ENCODE data around the gene ACCS.

ACCS gene, protein sequence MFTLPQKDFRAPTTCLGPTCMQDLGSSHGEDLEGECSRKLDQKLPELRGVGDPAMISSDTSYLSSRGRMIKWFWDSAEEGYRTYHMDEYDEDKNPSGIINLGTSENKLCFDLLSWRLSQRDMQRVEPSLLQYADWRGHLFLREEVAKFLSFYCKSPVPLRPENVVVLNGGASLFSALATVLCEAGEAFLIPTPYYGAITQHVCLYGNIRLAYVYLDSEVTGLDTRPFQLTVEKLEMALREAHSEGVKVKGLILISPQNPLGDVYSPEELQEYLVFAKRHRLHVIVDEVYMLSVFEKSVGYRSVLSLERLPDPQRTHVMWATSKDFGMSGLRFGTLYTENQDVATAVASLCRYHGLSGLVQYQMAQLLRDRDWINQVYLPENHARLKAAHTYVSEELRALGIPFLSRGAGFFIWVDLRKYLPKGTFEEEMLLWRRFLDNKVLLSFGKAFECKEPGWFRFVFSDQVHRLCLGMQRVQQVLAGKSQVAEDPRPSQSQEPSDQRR

DNA sequence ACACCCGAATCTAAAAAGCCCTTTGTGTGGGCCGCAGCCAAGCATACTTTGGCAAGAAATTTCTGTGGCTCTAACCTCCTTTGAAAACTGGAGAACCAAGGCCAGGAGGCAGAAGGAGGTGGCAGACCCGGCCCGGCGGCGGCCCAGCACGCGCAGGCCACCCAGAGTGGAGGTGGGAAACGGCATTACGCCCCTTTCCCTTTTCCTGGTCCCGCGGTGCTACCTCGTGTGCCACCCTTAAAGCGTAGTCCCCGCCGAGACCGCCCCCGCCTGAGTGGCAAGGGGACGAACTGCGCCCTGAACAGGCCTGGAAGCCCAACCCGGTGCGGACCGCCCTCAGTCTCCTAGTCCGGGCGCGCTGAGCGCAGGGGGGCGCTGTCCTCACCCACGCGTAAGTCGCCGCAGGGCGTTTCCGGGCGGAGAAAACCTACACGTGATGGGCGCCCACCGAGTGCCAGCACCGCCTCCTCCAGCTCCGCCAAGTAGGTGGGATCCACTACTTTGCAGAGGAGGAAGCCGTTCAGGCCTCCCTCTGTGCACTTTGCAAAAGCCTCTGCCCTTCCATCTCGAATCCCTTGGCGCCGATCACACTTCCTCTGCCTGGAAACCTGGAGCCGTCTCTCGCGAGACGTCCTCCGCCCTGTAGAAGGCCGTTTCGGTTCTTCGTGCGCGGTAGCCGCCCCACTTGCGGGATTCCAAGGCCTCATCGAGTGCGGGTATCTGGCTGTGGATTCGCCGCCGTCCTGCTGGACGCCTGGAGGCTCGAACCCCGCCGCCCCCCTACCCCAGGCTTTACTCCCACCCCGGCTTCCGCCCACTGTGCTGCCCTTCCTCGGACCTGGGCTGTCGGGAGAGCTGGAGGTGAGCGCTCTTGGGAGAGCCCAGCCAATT is at the start of gene ACCS:
ACCS (plus strand) TSS at position 430 of the 891 bp plus-strand sequence. CDS start 1,358 bp downstream, outside the sequence.
- in situ Hi-C loops (cut with MboI; ENCODE audit: low sequenced_read_pairs): no loop called here
- Histone ChIP-seq H3K27me3 (ENCODE audit: low read depth) (no peaks in the 10 kb centered on the region), H3K36me3 (replicated peaks) (no peaks in the 10 kb centered on the region; the same call in 1 of the 2 replicates), H3K9me3 (no peaks in the 10 kb centered on the region), H3K4me3 (peak within 1 kb of the TSS; percentile 51), H3K4me1 (peaks cover 9% of the 10 kb centered on the region)
- peak; percentile 84 to 95 for DNase-seq (ENCODE audit: low spot score in 2 of 2)

DNA sequence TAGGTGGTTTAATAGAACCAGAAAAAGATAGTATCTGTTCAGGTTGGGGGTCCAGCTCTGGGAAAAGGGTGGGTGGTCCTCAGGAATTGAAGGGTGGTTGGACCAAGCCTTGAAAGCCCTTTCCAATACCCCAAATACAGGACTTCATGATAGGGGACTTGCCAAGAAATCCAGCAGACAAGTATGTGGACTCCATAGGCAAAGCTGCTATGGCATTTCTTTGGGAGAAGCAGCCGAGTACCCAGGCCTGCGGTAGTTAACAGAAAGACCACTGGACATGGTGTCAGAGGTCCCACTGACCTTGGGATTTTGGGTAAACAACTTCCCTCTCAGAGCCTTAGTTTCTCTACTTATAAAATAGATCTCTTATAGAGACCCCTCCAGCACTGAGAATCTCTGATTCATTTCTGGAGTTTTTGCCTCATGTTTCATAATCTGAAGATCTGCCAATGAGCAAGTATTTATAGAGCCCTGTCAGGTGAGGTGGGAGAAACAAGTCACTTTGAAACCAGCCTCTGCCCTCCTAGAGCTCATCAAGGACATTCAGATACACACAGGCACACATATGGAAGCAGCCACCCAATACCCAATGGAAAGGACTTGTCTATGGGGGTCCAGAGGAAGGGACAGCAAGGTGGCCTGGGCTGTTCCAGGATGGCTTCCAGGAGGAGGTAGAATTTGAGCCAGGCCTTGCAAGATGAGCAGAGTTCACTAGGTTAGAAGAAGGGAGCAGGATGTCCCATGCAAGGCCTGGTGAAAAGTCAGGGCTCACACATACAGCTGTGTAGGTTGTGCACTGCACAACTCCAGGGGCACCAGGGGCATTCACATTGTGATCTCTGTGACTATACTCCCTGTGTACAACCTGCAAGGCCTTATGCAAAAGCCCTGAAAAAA is 49.3 kb upstream of the ACCS start:
- H3K4me1 ChIP-seq: no peaks in the 10 kb centered on the region
- H3K27me3 ChIP-seq (ENCODE audit: low read depth): peaks cover 14% of the 10 kb centered on the region; the same call in 1 of the 2 replicates
- no peak for DNase-seq (ENCODE audit: low spot score in 2 of 2)
- no peaks in the 10 kb centered on the region for H3K36me3 ChIP-seq (replicated peaks)
- no peaks in the 10 kb centered on the region for H3K9me3 ChIP-seq
- in situ Hi-C loops (cut with MboI; ENCODE audit: low sequenced_read_pairs): no loop called here
- H3K4me3 ChIP-seq: no peak overlapping the region

DNA sequence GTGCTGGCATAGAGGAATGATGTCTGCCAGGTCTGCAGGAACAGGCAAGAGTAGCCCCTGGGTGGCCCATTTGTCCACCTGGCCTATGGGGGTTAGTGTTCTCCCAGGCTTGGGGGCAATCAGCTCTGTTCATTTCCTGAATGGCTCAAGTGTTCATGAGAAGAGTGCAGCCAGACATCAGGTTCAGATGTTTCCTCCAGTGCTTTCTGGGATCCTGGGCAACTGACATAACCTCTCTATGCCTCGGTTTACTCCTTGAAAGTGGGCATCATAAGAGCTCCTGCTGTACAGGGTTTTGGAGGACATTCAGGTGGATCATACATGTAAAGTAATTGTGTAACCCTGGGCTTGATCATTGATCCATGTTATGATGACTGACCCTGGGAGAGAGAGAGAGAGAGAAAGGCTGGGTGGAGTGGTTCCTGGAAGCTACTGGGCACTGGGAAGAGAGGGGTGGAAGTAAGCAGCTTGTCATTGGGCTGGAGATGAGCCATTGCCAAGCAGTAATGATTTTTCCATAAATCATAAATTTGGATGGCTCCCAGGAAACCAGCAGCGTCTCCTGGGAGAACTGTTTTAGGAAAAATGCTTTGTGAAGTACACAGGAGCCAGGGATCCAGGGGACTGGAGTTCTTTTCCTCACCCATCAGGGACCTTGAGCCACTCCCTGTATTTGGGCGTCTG is 48.5 kb upstream of the ACCS start:
- no peak overlapping the region for H3K4me3 ChIP-seq
- in situ Hi-C loops (cut with MboI; ENCODE audit: low sequenced_read_pairs): no loop called here
- peaks cover 12% of the 10 kb centered on the region; the same call in 1 of the 2 replicates for H3K27me3 ChIP-seq (ENCODE audit: low read depth)
- no peak for DNase-seq (ENCODE audit: low spot score in 2 of 2)
- H3K4me1 ChIP-seq: no peaks in the 10 kb centered on the region
- H3K36me3 ChIP-seq (replicated peaks): no peaks in the 10 kb centered on the region
- H3K9me3 ChIP-seq: no peaks in the 10 kb centered on the region

DNA sequence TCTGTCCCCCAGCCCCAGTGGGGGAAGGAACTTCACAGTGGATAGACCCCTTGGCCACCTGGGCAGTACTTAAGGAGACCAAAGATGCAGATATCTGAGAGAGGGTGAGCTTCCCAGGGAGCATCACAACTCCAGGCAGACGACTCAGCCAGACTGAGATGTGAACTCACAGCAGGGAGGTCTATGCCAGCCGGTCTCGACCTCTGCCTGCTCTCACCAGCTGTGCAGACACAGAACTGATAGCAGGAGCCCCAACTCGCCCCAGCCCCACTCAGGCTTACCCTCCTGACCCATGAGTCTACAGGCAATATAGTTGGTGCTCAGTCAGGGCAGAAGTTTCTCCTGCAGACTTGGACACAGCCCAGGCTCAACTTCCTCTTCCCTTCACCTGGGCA is 47.9 kb upstream of the ACCS start:
- no peak for DNase-seq (ENCODE audit: low spot score in 2 of 2)
- H3K36me3 ChIP-seq (replicated peaks): no peaks in the 10 kb centered on the region
- in situ Hi-C loops (cut with MboI; ENCODE audit: low sequenced_read_pairs): no loop called here

DNA sequence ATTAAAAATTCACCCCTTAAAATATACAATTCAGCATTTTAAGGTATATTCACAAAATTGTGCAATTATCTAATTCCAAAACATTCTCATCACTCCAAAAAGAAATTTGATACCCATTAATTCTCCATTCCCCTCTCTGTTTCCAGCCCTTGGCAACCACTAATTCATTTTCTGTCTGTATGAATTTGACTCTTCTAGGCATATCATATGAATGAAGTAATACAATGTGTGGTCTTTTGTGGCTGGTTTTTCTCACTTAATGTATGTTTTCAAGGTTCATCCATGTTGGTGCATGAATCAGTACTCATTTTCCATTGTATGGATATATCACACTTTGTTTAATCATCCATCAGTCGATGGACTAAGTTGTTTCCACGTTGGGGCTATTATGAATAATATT is 47.2 kb upstream of the ACCS start:
- Histone ChIP-seq H3K4me3 (no peak overlapping the region), H3K36me3 (replicated peaks) (no peaks in the 10 kb centered on the region), H3K9me3 (peaks cover under 1% of the 10 kb centered on the region; the same call in 1 of the 2 replicates), H3K27me3 (ENCODE audit: low read depth) (peaks cover 12% of the 10 kb centered on the region; the same call in 1 of the 2 replicates), H3K4me1 (no peaks in the 10 kb centered on the region)
- in situ Hi-C loops (cut with MboI; ENCODE audit: low sequenced_read_pairs): no loop called here
- no peak for DNase-seq (ENCODE audit: low spot score in 2 of 2)

More for the DNA sequence above, 47.9 kb upstream of the ACCS start:
- Histone ChIP-seq H3K4me1 (no peaks in the 10 kb centered on the region), H3K27me3 (ENCODE audit: low read depth) (peaks cover 12% of the 10 kb centered on the region; the same call in 1 of the 2 replicates), H3K9me3 (no peaks in the 10 kb centered on the region), H3K4me3 (no peak overlapping the region)

DNA sequence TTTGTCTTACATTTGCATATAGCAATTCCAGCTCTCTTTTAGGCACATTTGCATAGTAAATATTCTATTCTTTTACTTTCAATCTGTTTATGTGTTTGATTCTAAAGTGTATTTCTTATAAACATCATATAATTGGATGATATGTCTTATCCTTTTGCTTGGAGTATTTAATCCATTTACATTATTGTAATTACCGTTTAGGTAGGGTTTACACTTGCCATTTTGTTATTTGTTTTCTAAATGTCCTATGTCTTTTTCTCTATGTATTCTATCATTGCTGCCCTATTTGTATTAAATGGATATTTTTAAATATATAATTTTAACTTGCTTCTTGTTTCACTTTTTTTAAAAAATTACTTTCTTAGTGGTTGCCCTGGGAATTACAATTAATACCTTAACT is 41.1 kb upstream of the ACCS start:
- Histone ChIP-seq H3K9me3 (peaks cover 2% of the 10 kb centered on the region; the same call in 1 of the 2 replicates), H3K4me1 (no peaks in the 10 kb centered on the region), H3K36me3 (replicated peaks) (no peaks in the 10 kb centered on the region), H3K27me3 (ENCODE audit: low read depth) (peaks cover under 1% of the 10 kb centered on the region), H3K4me3 (no peak overlapping the region)
- DNase-seq (ENCODE audit: low spot score in 2 of 2): no peak
- in situ Hi-C loops (cut with MboI; ENCODE audit: low sequenced_read_pairs): no loop called here

DNA sequence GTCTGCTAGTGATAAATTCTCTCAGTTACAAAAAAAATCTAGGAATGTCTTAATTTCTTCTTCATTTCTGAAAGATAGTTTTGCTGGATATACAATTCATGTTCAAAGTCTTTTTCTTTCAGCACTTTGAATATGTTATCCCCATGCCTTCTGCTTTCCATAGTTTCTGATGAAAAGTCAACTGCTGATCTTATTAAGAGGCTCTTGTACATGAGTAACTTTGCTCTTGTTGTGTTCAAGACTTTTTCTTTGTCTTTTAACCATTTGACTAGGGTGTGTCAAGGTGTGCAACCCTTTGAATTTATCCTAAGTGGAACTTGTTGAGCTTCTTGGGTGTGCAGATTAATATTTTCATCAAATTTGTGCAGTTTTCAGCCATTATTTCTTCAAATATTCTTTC is 40.3 kb upstream of the ACCS start:
- in situ Hi-C loops (cut with MboI; ENCODE audit: low sequenced_read_pairs): no loop called here
- Histone ChIP-seq H3K4me3 (no peak overlapping the region), H3K36me3 (replicated peaks) (no peaks in the 10 kb centered on the region), H3K27me3 (ENCODE audit: low read depth) (no peaks in the 10 kb centered on the region; the same call in none of the 2 replicates), H3K9me3 (peaks cover 2% of the 10 kb centered on the region; the same call in 1 of the 2 replicates), H3K4me1 (no peaks in the 10 kb centered on the region)
- DNase-seq (ENCODE audit: low spot score in 2 of 2): no peak

DNA sequence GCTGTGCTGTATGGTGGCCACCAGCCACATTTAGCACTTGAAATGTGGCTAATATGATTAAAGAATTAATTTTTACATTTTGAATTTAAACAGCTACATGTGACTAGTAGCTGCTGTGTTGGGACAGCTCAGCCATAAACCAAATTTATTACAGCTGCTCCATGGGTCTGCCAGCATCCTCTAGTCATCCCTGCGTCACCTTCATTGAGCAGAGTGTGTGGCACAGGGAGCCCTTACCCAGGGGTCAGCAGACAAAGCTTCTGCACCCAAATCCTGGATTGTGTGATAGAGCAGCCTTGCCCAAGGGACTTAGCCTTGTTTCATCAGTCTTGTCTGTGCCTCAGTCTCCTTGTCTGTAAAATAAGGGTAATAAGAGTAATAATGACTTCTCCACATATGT is 37.7 kb upstream of the ACCS start:
- Histone ChIP-seq H3K4me3 (no peak overlapping the region), H3K36me3 (replicated peaks) (no peaks in the 10 kb centered on the region), H3K4me1 (no peaks in the 10 kb centered on the region), H3K27me3 (ENCODE audit: low read depth) (no peaks in the 10 kb centered on the region; the same call in none of the 2 replicates), H3K9me3 (peaks cover 2% of the 10 kb centered on the region; the same call in 1 of the 2 replicates)
- in situ Hi-C loops (cut with MboI; ENCODE audit: low sequenced_read_pairs): no loop called here
- DNase-seq (ENCODE audit: low spot score in 2 of 2): no peak

DNA sequence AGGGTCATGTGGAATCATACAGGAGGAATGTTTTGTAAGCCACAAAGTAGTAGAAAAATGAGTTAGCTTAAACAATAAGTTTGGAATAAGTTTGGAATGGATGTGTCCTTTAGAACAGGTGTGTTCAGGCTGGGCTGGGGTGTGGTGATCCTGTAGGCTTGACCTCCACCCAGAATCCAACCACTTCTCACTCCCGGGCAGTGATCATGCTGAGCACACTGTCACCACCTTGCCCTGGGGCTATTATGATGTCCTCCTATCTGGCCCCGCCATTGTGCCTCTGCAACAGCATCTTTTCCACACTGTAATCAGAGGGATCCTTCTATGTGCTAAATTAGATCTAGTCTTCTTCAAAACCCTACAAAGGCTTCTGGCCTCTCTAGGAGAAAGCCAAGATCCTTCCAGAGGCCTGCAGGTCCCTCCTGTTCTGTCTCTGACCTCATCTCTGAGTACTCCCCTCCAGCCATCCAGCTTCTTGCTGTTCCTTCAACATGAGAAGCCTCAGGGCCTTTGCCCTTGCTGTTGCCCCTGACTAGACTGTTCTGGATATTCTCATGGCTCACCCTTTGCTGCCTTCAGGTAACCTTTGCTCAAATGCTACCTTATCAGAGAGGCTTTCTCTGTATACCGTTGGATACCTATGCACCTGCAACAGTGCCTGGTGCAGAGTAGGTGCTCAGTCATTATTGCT is 37.1 kb upstream of the ACCS start:
- Histone ChIP-seq H3K9me3 (no peaks in the 10 kb centered on the region; the same call in 1 of the 2 replicates), H3K36me3 (replicated peaks) (no peaks in the 10 kb centered on the region), H3K27me3 (ENCODE audit: low read depth) (no peaks in the 10 kb centered on the region; the same call in none of the 2 replicates), H3K4me1 (no peaks in the 10 kb centered on the region), H3K4me3 (no peak overlapping the region)
- in situ Hi-C loops (cut with MboI; ENCODE audit: low sequenced_read_pairs): no loop called here
- DNase-seq (ENCODE audit: low spot score in 2 of 2): no peak

DNA sequence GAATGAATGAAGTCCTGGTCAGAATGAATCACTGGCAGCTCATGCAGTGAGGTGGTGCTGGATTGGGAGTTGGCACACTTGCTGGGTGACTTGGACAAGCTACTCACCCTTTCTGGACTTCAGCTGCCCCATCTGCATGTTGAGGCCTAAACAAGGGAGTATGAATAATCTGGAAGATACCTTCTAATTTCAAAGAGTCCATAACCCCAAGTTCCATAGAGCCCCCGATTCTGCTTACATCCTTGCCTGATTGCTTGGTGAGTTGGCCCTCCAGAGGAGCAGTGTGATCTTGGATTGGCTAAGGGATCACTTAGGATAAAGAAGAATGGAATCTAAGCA is 36.6 kb upstream of the ACCS start:
- Histone ChIP-seq H3K4me1 (no peaks in the 10 kb centered on the region), H3K27me3 (ENCODE audit: low read depth) (no peaks in the 10 kb centered on the region; the same call in none of the 2 replicates), H3K36me3 (replicated peaks) (no peaks in the 10 kb centered on the region), H3K9me3 (no peaks in the 10 kb centered on the region), H3K4me3 (no peak overlapping the region)
- DNase-seq (ENCODE audit: low spot score in 2 of 2): no peak
- in situ Hi-C loops (cut with MboI; ENCODE audit: low sequenced_read_pairs): no loop called here

DNA sequence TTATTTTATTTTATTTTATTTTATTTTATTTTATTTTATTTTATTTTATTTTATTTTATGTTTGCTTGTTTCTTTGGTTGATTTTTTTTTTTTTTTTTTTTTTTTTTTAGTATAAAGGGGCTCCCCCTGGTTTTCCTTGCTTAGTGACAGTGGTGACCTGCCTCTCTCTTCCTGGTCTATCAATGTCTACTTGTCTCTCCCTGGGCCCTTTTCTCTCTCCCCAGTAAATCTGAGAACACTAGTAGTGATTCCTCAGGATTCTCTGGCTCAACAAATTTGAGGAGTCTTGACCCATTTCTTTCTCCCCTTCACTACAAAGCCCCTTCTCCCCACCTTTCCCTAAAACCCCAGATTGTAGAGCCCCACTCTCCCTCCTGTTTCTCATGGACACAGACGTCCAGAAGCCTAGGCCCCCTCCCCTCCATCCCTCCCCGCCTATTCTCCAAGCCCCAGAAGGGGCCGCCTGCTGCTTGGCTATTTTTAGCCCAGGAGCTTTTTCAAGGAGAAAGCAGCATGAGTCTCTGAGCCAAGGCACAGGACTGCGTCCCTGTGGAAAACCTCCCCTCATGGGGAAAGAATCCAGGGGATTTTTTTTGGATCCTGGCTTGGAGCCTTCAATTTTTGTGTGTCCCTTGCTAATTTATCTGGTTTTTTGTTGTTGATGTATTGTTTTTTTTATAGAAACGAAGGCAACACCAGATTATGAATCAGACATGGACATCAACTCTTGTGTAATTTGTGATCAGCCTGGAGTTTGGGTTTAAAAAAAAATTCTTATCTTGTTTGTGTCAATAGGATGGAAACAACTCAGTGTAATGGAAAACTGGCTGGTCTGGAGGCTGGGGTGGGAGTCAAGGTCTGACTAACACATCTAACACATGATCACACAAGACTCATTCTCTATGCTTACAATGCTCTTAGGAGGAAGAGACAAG is 35.8 kb upstream of the ACCS start:
- Histone ChIP-seq H3K4me3 (no peak overlapping the region), H3K4me1 (no peaks in the 10 kb centered on the region), H3K9me3 (no peaks in the 10 kb centered on the region), H3K36me3 (replicated peaks) (no peaks in the 10 kb centered on the region), H3K27me3 (ENCODE audit: low read depth) (no peaks in the 10 kb centered on the region; the same call in none of the 2 replicates)
- DNase-seq (ENCODE audit: low spot score in 2 of 2): no peak
- in situ Hi-C loops (cut with MboI; ENCODE audit: low sequenced_read_pairs): no loop called here

Data from HAP-1 (cell line).